LHCN-M2 (cell line): ENCODE results near the gene TMEM114. TPM values are rescaled to one million over a fixed set of nuclear protein-coding genes. Genes with fewer than 3 reads are reported as not detected.
"Not testable (repeated sequence)": the region's sequence is repeated elsewhere in the genome, so short reads cannot be mapped to it uniquely, and the experiment has no call there.

Source experiments
- DNase-seq: peaks from one replicate; pipeline ENCODE4 v3.0.0-alpha.2; 2012; ENCODE audit warnings: low read depth
- total RNA-seq: library from RNA; depleted of rRNA; stranded (reverse); fragments of >200 nt; gene quantifications from 2 replicates; pipeline ENCODE4 v1.2.3, GENCODE V29; 2014

TMEM114 gene
- total RNA-seq, 1 experiment from 2014 or later, result not detected

GRCh38 chr16:8576141-8577004, 13.9 kb downstream of the TMEM114 start:
- no peak for DNase-seq

GRCh38 chr16:8575399-8575798, 14.9 kb downstream of the TMEM114 start:
- no peak for DNase-seq

GRCh38 chr16:8572919-8573724, 17.2 kb downstream of the TMEM114 start:
- no peak for DNase-seq

GRCh38 chr16:8572063-8572918, 18.0 kb downstream of the TMEM114 start:
- DNase-seq, result no peak

GRCh38 chr16:8571061-8571596, 19.2 kb downstream of the TMEM114 start:
- DNase-seq, result no peak

- DNase-seq, result not testable (repeated sequence)
These were observed 19.9 kb downstream of the TMEM114 start for GRCh38 chr16:8570393-8570792.

GRCh38 chr16:8569650-8570346, 20.5 kb downstream of the TMEM114 start:
- no peak for DNase-seq

GRCh38 chr16:8568231-8568617, 22.1 kb downstream of the TMEM114 start:
- no peak for DNase-seq

GRCh38 chr16:8567355-8568230, 22.7 kb downstream of the TMEM114 start:
- peak; percentile 83 for DNase-seq

- no peak for DNase-seq
These were observed 24.8 kb downstream of the TMEM114 start for GRCh38 chr16:8565498-8565897.

- DNase-seq, result no peak
These were observed 25.4 kb downstream of the TMEM114 start for GRCh38 chr16:8564934-8565345.

- DNase-seq, result not testable (repeated sequence)
These were observed 26.3 kb downstream of the TMEM114 start for GRCh38 chr16:8563944-8564540.

GRCh38 chr16:8561496-8561895, 28.8 kb downstream of the TMEM114 start:
- no peak for DNase-seq

GRCh38 chr16:8555400-8555799, 34.9 kb downstream of the TMEM114 start:
- DNase-seq, result no peak

- no peak for DNase-seq
These were observed 35.4 kb downstream of the TMEM114 start for GRCh38 chr16:8554881-8555280.

- DNase-seq, result no peak
These were observed 36.3 kb downstream of the TMEM114 start for GRCh38 chr16:8554022-8554421.

GRCh38 chr16:8552487-8553221, 37.7 kb downstream of the TMEM114 start:
- no peak for DNase-seq
